VCaP (cell line): ENCODE data around the gene CD36.
A peak's percentile ranks its signal among the peaks of the same experiment; 100 is the strongest.

Experiments
- H3K27ac ChIP-seq: fragments of 450-650 bp; 2 replicates; pipeline ENCODE4 v1.5.1; 2017
- CTCF ChIP-seq: fragments of 450-650 bp; conservative IDR thresholded peaks from 2 replicates; pipeline ENCODE4 v1.5.1; 2017; ENCODE audit warnings: mild to moderate bottlenecking, moderate library complexity

Gene CD36

GRCh38 chr7:80601999-80602398 is 36.4 kb upstream of the CD36 start:
- H3K27ac ChIP-seq: no peak overlapping the region
- no peak for TF ChIP-seq CTCF

- TF ChIP-seq CTCF: no peak
- no peak overlapping the region for H3K27ac ChIP-seq
Measured at GRCh38 chr7:80603940-80604339, 34.5 kb upstream of the CD36 start.

- no peak overlapping the region for H3K27ac ChIP-seq
- no peak for TF ChIP-seq CTCF
Measured at GRCh38 chr7:80604436-80604835, 34.0 kb upstream of the CD36 start.

GRCh38 chr7:80607136-80607535 is 31.3 kb upstream of the CD36 start:
- no peak for TF ChIP-seq CTCF
- H3K27ac ChIP-seq: no peak overlapping the region; the same call in 1 of the 2 replicates

- no peak for TF ChIP-seq CTCF
- peak overlapping the region; percentile 89; the same call in 1 of the 2 replicates for H3K27ac ChIP-seq
Measured at GRCh38 chr7:80608336-80608735, 30.1 kb upstream of the CD36 start.

GRCh38 chr7:80609751-80610150 is 28.7 kb upstream of the CD36 start:
- peak overlapping the region; percentile 89; the same call in 1 of the 2 replicates for H3K27ac ChIP-seq
- no peak for TF ChIP-seq CTCF

- H3K27ac ChIP-seq: peak overlapping the region; percentile 89
- TF ChIP-seq CTCF: no peak
Measured at GRCh38 chr7:80611353-80611752, 27.1 kb upstream of the CD36 start.

GRCh38 chr7:80611779-80612178 is 26.7 kb upstream of the CD36 start:
- TF ChIP-seq CTCF: no peak
- peak overlapping the region; percentile 89 for H3K27ac ChIP-seq
